Rectal smooth muscle tissue (tissue), 1 donor: Measurements from ENCODE around the gene CCL5.

Experiments
- H3K27ac ChIP-seq: one replicate; pipeline ENCODE4 v1.7.0; 2013; ENCODE audit warnings: low read depth, low read length, inconsistent platforms
- H3K27me3 ChIP-seq: one replicate; pipeline ENCODE4 v1.7.0; 2013; ENCODE audit warnings: low read length; ENCODE audit not compliant: control insufficient read depth, insufficient read depth
- H3K36me3 ChIP-seq: one replicate; pipeline ENCODE4 v1.7.0; 2013; ENCODE audit warnings: low read length; ENCODE audit not compliant: control insufficient read depth, insufficient read depth
- H3K4me1 ChIP-seq: one replicate; pipeline ENCODE4 v1.7.0; 2013; ENCODE audit warnings: low read length; ENCODE audit not compliant: control insufficient read depth, insufficient read depth
- H3K4me3 ChIP-seq: one replicate; pipeline ENCODE4 v1.7.0; 2013; ENCODE audit warnings: low read length
- H3K9ac ChIP-seq: one replicate; pipeline ENCODE4 v1.7.0; 2013; ENCODE audit warnings: low read length

CCL5 gene

DNA sequence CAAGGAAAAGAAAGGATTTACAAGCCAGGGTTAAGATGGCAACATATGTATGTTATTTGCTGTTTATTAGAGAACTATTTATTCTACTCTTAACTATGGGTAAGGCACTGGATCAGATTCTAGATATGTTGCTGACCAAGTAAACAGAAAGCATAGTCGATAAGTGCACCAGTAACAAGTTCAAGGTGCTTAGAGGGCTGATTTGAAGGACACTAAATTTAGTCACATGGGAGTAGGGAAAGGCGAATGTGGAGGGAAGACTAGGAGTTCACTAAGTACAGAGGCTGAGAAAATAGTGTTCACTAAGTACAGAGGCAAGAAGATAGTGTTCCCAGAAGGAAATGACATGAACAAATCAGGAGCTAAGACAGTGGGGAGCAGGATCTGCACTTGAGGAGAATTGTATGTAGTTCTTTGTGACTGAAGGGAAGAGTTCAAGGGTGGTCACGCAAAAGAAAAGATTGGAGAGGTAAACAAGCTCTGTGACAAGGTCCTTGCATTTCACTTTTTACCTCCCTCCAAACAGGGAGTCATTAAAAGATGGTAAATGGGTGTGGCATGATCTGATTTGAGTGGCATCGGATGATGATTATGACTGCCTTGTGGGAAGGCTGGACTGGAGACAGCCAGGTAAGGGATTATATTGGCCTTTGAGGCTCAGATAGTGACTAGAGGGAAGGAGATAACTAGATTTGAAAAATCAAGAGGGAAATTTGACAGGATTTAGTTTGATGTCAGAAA, 32.4 kb downstream of the CCL5 start:
- Histone ChIP-seq H3K27me3 (no peaks in the 10 kb centered on the region), H3K4me3 (no peak overlapping the region), H3K9ac (no peak overlapping the region), H3K27ac (no peak overlapping the region), H3K4me1 (no peaks in the 10 kb centered on the region), H3K36me3 (peaks cover 25% of the 10 kb centered on the region)

DNA sequence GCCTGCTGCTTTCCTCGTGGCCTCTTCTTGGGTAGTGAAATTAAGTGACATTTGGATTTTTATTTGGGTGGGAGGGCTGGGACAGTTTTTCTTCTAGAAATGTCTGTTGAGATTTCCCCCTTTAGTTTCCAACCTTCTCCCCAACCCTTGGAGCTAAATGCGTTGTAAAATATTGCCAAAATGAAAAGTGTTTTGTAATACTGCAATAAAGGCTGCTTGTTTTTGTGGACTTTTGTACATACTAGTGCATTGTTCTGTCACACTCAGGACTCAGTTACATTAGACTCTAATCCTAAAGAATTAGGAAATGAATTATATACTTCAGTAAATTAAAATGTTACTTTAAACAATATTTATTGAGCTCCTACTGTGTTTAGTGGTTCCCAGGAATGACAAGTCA, 33.2 kb downstream of the CCL5 start:
- no peaks in the 10 kb centered on the region for H3K27me3 ChIP-seq
- H3K9ac ChIP-seq: no peak overlapping the region
- H3K4me1 ChIP-seq: no peaks in the 10 kb centered on the region
- no peak overlapping the region for H3K27ac ChIP-seq
- H3K36me3 ChIP-seq: peaks cover 25% of the 10 kb centered on the region
- no peak overlapping the region for H3K4me3 ChIP-seq

DNA sequence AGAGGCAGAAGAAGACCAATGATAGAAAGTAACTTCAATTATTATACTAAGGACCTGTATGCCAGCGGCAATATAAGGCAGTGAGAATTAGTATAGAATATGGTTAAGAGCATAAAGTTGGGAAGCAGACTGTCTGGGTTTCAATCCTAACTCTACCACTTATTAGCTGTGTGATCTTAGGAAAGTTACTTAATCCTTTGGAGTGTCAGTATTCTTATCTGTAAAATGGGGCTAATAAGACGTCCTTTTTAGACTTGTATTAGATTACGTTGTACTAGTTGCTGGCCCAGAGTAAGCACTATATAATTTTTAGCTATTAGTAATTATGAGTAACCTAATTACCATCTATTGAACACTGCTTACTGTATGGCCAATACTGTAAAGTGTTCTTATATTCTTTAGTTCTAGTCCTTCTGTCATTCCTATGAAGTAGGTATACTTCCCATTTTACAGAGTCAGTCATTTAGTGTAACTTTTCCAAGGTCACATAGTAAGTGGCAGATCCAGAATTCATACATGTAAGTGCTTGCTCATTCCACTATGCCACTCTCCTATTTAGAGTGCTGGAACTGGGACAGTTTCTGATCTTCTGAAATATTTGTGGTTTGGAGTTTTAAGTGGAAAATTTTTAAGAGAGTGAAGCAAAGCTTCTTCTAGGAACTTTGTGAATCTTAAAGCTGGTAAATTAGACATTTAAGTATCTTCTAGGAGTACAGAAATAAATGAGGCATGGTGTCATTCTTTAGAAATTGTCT, 33.9 kb downstream of the CCL5 start:
- H3K4me1 ChIP-seq: no peaks in the 10 kb centered on the region
- no peak overlapping the region for H3K27ac ChIP-seq
- peaks cover 25% of the 10 kb centered on the region for H3K36me3 ChIP-seq
- no peak overlapping the region for H3K4me3 ChIP-seq
- H3K9ac ChIP-seq: no peak overlapping the region
- H3K27me3 ChIP-seq: no peaks in the 10 kb centered on the region

DNA sequence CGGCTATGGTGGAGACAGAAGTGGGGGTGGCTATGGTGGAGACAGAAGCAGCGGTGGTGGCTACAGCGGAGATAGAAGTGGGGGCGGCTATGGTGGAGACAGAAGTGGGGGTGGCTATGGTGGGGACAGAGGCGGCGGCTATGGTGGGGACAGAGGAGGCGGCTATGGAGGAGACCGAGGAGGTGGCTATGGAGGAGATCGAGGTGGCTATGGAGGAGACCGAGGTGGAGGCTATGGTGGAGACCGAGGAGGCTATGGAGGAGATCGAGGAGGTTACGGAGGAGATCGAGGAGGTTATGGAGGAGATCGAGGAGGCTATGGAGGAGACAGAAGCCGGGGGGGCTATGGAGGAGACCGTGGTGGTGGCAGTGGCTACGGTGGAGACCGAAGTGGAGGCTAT, 35.6 kb downstream of the CCL5 start:
- Histone ChIP-seq H3K36me3 (peaks cover 24% of the 10 kb centered on the region), H3K27me3 (no peaks in the 10 kb centered on the region), H3K9ac (no peak overlapping the region), H3K4me3 (no peak overlapping the region), H3K4me1 (no peaks in the 10 kb centered on the region), H3K27ac (no peak overlapping the region)

GRCh38 chr17:35843698-35844097, 36.5 kb downstream of the CCL5 start:
- no peaks in the 10 kb centered on the region for H3K4me1 ChIP-seq
- H3K27ac ChIP-seq: no peak overlapping the region
- H3K27me3 ChIP-seq: no peaks in the 10 kb centered on the region
- H3K4me3 ChIP-seq: no peak overlapping the region
- H3K9ac ChIP-seq: no peak overlapping the region
- peaks cover 26% of the 10 kb centered on the region for H3K36me3 ChIP-seq

DNA sequence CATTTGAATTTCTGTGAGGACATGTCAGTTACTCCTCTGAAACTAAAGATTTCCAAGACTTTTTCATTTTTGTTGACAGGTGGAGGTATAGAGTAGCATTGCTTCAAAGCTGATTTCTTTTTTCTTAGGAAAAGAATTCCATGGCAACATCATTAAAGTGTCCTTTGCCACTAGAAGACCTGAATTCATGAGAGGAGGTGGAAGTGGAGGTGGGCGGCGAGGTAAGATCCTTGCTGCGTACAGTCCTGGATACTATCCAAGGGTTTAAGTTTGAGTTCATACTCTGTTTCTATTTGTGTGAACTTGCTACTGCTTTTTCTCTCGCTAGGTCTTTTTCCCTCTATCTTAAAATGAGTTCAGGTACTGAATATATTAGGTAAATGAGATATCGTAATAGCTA, 37.9 kb downstream of the CCL5 start:
- H3K27me3 ChIP-seq: no peaks in the 10 kb centered on the region
- no peak overlapping the region for H3K9ac ChIP-seq
- peaks cover 25% of the 10 kb centered on the region for H3K36me3 ChIP-seq
- H3K4me3 ChIP-seq: no peak overlapping the region
- H3K4me1 ChIP-seq: no peaks in the 10 kb centered on the region
- no peak overlapping the region for H3K27ac ChIP-seq

DNA sequence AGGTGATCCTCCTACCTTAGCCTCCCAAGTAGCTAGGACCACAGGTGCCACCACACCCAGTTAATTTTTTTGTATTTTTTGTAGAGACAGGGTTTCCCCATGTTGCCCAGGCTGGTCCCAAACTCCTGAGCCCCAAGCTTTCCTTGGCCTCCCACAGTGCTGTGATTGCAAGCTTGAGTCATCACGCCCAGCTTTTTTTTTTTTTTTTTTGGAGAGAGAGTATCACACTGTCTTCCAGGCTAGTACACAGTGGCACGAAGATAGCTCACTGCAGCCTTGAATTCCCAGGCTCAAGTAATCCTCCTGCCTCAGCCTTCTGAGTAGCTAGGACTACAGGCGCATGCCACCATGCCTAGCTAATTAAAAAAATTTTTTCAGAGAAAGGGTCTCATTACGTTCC, 38.7 kb downstream of the CCL5 start:
- Histone ChIP-seq H3K4me1 (no peaks in the 10 kb centered on the region), H3K27me3 (no peaks in the 10 kb centered on the region), H3K36me3 (peaks cover 27% of the 10 kb centered on the region), H3K27ac (no peak overlapping the region), H3K4me3 (no peak overlapping the region), H3K9ac (no peak overlapping the region)

DNA sequence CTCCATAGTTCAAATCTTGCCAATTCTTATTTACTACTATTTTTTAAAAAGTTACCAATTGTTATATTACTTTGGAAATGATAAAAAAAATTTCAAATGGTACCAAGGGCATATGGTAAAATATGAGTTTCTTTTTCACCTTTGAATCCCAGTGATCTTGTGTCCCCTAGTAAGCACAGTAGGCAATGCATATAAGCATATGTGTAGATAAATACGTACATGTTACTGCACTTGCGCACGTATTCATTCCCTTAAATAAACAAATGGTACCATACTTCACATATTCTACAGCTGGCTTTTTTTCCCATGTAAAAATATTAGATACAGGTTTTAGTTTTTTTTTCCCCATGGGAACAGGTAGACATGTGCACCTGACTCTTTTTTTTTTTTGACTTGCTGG, 39.1 kb downstream of the CCL5 start:
- Histone ChIP-seq H3K27ac (no peak overlapping the region), H3K36me3 (peaks cover 28% of the 10 kb centered on the region), H3K4me1 (no peaks in the 10 kb centered on the region), H3K4me3 (no peak overlapping the region), H3K9ac (no peak overlapping the region), H3K27me3 (no peaks in the 10 kb centered on the region)

DNA sequence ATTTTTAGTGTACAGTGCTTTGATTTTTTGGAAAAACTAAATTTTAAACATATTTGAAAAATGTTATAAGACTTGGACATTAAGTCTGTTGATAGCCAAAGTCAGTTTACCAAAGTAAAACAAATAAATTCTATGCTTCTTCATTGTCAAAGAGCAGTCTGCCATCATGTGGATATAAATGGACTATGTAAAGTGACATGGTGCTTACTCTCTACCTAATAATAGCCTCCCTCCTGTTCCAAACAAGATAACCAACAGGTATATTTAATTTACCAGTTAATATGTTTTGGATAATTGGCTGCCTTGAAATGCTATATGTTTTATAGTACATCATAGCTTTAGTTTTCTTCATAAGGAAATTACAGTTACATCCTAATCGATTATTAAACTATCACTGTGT, 55.0 kb downstream of the CCL5 start:
- Histone ChIP-seq H3K27ac (no peak overlapping the region), H3K9ac (no peak overlapping the region), H3K4me1 (no peaks in the 10 kb centered on the region), H3K36me3 (peaks cover 10% of the 10 kb centered on the region), H3K4me3 (no peak overlapping the region), H3K27me3 (no peaks in the 10 kb centered on the region)
